Stimulated activated naive CD8-positive, alpha-beta T cell treated with anti-CD3 and anti-CD28 coated beads, Interleukin-15, Interleukin-2, amounts not matched to agents 100 ng/mL and 50 ng/mL, for 24 hours (primary cell): ENCODE measurements around the gene ACTL7A.

Experiments used
- H3K27ac Mint-ChIP-seq: one replicate; pipeline ENCODE4 v1.8.0; 2021; ENCODE audit warnings: mild to moderate bottlenecking, mixed read lengths
- H3K27me3 Mint-ChIP-seq: one replicate; pipeline ENCODE4 v1.8.0; 2021; ENCODE audit warnings: mixed read lengths
- H3K36me3 Mint-ChIP-seq: one replicate; pipeline ENCODE4 v1.8.0; 2021; ENCODE audit warnings: low read depth, mixed read lengths
- H3K4me1 Mint-ChIP-seq: one replicate; pipeline ENCODE4 v1.8.0; 2021; ENCODE audit warnings: low read depth, mixed read lengths
- H3K4me3 Mint-ChIP-seq: one replicate; pipeline ENCODE4 v1.8.0; 2021; ENCODE audit warnings: mild to moderate bottlenecking, mixed read lengths
- H3K9me3 Mint-ChIP-seq: one replicate; pipeline ENCODE4 v1.8.0; 2021; ENCODE audit warnings: mixed read lengths

Gene ACTL7A, protein sequence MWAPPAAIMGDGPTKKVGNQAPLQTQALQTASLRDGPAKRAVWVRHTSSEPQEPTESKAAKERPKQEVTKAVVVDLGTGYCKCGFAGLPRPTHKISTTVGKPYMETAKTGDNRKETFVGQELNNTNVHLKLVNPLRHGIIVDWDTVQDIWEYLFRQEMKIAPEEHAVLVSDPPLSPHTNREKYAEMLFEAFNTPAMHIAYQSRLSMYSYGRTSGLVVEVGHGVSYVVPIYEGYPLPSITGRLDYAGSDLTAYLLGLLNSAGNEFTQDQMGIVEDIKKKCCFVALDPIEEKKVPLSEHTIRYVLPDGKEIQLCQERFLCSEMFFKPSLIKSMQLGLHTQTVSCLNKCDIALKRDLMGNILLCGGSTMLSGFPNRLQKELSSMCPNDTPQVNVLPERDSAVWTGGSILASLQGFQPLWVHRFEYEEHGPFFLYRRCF

DNA sequence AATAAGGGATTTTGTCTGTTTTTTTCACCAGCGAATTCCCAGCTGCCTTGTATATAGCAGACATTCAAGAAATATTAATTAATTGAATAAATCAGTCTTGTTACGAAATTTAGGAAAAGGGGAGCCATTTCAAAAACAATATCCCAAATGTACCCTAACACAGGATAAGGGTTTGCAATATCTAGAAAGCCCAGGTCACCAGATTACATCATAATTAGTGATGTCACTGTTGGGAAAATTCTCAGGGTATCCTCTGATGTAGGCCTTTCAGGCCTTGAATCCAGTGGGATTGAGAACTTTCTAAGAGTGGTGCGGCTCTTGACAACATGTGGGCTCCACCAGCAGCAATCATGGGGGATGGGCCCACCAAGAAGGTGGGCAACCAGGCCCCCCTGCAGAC, at the start of gene ACTL7A:
Gene ACTL7A, plus strand, starts transcription at position 270 of the 400 bp plus-strand sequence. Its CDS starts 57 bp downstream, at position 327.
- H3K4me3 Mint-ChIP-seq = no peak within 1 kb of the TSS
- H3K9me3 Mint-ChIP-seq = no peaks in the 10 kb centered on the region
- peaks cover 6% of the 10 kb centered on the region for H3K4me1 Mint-ChIP-seq
- H3K36me3 Mint-ChIP-seq = peaks cover under 1% of the 10 kb centered on the region
- peak within 1 kb of the TSS; percentile 46 for H3K27ac Mint-ChIP-seq
- H3K27me3 Mint-ChIP-seq = no peaks in the 10 kb centered on the region

DNA sequence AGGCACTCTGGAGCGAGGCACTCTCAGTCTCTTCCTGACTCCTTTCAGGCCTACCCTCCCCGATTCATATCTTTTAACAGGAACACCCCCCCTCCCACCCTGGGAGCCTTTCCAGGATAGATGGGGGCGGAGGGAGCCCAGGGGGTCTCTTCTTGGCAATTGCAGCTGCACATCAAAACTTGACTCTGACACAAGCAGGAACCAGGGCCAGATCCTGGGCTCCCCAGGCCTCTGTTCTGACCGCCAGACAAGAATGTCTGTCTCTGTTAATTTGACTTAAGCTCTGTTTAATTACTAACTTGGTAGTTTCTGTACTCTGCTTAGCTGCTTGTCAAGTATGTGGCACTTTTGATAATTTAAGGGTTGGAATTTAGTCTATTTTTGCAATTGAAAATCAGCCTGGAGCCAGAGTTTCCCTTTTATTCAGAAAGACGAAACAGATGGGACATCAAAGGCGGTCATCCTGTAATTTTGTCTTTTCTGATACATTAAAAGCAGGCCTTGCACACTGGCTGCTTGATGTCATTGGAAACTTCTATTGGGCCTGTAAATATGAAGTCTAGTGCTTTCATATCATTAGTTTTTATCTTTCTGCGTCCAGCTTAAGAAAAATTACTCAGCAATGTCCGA, 49.6 kb upstream of the ACTL7A start:
- no peaks in the 10 kb centered on the region for H3K36me3 Mint-ChIP-seq
- peaks cover 15% of the 10 kb centered on the region for H3K27me3 Mint-ChIP-seq
- no peaks in the 10 kb centered on the region for H3K9me3 Mint-ChIP-seq
- H3K27ac Mint-ChIP-seq = no peak overlapping the region
- peaks cover 12% of the 10 kb centered on the region for H3K4me1 Mint-ChIP-seq
- no peak overlapping the region for H3K4me3 Mint-ChIP-seq

DNA sequence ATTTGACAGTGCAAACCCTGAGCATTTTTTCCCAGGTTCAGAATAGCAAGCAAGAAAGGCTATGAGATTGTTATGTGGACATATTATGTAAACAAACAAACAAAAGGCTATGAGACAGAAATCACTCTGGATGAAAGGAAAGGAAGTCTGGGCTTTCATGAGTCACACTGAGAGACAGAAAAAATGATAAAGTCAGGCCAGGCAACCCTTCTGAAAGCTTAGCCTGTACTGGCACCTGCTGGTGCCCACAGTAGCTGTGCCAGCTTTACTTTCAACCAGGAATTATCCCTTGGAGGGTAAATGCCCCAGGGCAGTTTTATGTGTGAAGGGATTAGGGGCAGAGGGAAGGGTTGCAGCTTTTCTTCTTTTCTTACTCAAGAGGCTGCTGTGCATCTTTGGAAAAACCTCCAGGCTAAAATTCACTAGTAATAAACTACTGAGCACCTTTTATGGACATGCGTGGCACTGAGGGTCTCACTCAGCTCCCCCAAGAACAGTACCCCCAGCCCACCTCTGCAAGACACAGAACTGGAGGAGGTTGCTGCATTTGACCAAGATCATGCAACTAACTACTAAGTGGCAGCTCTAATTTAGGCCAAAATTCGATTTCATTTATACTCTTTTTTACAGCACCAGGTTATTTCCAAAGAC, 48.0 kb upstream of the ACTL7A start:
- Mint-ChIP-seq H3K4me3 (no peak overlapping the region), H3K4me1 (peaks cover 17% of the 10 kb centered on the region), H3K9me3 (no peaks in the 10 kb centered on the region), H3K36me3 (no peaks in the 10 kb centered on the region), H3K27me3 (peaks cover 21% of the 10 kb centered on the region), H3K27ac (no peak overlapping the region)

DNA sequence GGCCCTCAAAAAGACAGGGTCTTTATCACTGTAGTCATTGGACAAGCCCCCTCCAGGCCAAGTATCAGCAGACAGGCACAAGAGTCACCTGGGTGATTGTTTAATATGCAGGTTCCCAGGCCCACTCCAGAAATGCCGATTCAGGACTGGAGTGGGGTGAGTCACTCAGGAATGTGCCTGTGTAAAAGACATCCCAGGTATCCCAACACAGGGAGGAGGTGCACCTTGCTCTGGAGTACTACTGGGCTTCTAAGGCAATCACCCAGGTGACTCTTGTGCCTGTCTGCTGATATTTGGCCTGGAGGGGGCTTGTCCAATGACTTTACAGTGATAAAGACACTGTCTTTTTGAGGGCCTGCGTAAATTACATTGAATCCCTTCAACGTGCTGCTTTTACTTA, 46.9 kb upstream of the ACTL7A start:
- Mint-ChIP-seq H3K27ac (no peak overlapping the region), H3K4me1 (peaks cover 17% of the 10 kb centered on the region), H3K9me3 (no peaks in the 10 kb centered on the region), H3K4me3 (no peak overlapping the region), H3K36me3 (no peaks in the 10 kb centered on the region), H3K27me3 (peaks cover 21% of the 10 kb centered on the region)

DNA sequence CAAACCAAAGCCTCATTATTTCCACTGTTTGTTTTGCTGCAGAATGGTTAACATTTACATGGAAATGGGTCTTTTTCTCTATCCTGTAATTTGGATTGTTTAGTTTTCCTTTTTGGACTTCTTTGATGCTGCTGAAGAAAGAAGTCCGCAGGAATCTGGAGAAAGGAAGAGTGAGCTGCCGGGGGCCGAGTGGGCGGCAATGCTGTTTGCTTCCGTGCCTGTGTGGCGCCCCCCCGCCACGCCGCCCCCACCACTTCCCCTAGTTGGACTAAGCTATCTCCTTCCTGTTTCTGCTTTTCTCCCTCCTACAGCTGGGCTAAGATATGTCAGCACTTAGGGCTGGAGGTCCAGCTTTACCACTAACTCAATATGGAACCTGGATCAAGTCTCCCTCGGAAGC, 46.0 kb upstream of the ACTL7A start:
- Mint-ChIP-seq H3K27ac (peak overlapping the region; percentile 46), H3K27me3 (peaks cover 18% of the 10 kb centered on the region), H3K36me3 (no peaks in the 10 kb centered on the region), H3K9me3 (no peaks in the 10 kb centered on the region), H3K4me3 (no peak overlapping the region), H3K4me1 (peaks cover 17% of the 10 kb centered on the region)

DNA sequence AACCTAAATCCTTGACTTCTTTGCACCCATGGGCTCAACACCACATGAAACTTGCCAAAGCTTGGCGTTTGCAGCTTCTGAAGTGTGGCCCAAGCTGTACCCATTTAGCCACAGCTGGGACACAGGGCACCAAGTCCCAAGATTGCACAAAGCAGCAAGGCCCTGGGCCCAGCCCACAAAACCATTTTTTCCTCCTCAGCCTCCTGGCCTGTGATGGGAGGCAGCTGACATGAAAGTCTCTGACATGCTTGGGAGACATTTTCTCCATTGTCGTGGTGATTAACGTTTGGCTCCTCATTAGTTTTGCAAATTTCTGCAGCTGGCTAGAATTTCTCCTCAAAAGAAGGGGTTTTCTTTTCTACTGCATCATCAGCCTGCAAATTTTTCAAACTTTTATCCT, 38.2 kb upstream of the ACTL7A start:
- H3K4me3 Mint-ChIP-seq = no peak overlapping the region
- no peak overlapping the region for H3K27ac Mint-ChIP-seq
- H3K36me3 Mint-ChIP-seq = no peaks in the 10 kb centered on the region
- H3K27me3 Mint-ChIP-seq = peaks cover 21% of the 10 kb centered on the region
- peaks cover 27% of the 10 kb centered on the region for H3K9me3 Mint-ChIP-seq
- peaks cover 1% of the 10 kb centered on the region for H3K4me1 Mint-ChIP-seq

DNA sequence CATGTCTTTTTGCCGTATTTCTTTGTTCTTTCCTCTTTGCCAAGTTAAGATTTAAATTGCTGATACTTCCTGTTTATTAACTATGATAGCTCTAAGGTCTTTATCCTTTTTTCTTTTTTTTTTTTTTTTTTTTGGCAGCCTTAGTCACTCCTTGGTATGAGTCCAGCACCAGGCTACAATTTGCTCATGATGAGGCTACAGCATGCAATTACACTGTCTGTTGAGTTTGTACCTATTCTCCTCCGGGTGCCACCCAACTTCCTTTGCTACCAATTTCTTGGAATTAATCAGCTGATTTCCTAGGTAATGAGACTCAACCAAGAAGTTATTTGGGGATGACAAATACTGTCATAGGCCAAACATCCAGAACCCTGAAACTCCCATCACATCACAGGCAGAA, 31.8 kb upstream of the ACTL7A start:
- Mint-ChIP-seq H3K36me3 (no peaks in the 10 kb centered on the region), H3K27ac (no peak overlapping the region), H3K4me1 (peaks cover 6% of the 10 kb centered on the region), H3K27me3 (peaks cover 14% of the 10 kb centered on the region), H3K4me3 (no peak overlapping the region), H3K9me3 (no peaks in the 10 kb centered on the region)

DNA sequence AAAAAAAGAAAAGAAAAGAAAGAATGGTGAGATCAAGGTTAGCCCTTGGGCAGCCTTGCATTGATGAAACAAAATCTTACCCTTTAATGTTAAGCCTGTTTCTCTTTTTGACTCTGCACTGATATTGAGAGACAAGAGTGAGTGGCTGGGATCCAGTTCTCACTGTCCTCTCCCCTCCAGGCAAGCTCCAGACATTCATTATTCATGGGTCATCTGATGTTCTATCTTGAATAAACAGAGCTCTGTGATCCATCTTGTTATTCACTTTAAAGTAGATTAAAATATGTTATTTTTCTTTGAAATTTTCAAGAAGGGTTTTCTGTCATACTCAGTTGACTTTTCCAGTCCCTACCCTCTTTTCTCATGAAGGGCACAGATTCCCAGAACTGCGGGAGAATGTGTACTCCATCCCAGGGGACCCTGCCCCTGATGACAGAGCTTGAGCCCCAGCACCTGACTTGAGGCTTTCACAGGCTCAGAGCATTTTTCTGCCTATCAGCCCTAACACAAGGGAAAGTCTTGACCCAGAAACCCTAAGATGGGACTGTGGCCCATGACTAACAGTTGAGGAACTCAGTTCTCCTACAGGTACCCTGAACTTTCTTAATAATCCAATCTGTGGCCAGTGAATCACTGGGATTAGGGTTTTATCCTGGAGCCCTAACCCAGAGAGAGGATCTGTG, 30.4 kb upstream of the ACTL7A start:
- H3K4me1 Mint-ChIP-seq = peaks cover 11% of the 10 kb centered on the region
- no peaks in the 10 kb centered on the region for H3K9me3 Mint-ChIP-seq
- peaks cover 4% of the 10 kb centered on the region for H3K27me3 Mint-ChIP-seq
- H3K36me3 Mint-ChIP-seq = no peaks in the 10 kb centered on the region
- H3K27ac Mint-ChIP-seq = no peak overlapping the region
- H3K4me3 Mint-ChIP-seq = no peak overlapping the region

DNA sequence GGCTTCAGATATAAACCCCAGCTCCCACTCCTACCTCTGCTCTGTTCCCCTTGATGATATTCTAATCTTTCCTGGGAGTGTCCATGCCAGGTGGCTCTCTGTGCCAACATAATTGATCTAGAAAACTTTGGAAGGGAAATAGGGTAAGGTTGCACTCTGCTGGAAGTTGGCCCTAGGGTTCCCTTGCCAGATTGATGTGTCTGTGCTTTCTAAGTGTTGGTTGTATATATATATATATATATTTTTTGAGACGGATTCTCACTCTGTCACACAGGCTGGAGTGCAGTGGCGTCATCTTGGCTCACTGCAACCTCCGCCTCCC, 29.9 kb upstream of the ACTL7A start:
- Mint-ChIP-seq H3K36me3 (no peaks in the 10 kb centered on the region), H3K27me3 (peaks cover 3% of the 10 kb centered on the region), H3K4me3 (no peak overlapping the region), H3K9me3 (no peaks in the 10 kb centered on the region), H3K4me1 (peaks cover 11% of the 10 kb centered on the region), H3K27ac (no peak overlapping the region)

DNA sequence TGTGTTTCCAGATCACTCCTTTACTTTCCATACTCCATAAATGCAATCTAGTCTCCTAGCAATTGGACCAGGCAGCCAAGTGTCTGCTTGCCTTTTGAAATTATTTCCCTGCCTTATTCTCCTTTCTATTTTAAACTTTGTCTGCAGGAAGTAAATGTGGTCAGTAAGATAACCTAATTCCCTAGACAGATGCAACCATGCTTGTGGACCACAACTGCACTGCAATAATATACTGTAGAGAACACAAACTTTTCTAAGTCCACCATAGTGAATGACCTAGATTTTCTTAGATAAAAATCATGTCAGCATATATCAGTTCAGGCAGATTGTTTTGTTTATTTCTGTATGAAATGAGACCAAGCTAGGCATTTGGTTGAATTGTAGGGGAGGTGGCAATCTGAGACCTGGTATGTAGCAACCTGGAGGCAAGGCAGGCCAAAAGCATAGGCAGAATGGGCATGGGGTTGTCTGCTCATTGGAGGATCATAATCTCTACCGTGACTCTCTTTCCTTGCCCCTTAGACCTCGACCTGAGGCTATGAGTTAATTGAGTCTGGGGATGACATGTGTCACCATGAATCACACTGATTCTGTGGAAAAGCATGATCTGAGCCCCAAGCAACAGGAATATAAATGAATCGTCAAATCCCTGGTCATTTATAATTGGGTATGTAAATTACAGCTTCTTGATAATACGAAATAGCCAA, 27.0 kb upstream of the ACTL7A start:
- Mint-ChIP-seq H3K4me3 (no peak overlapping the region), H3K4me1 (peaks cover 11% of the 10 kb centered on the region), H3K27ac (no peak overlapping the region), H3K27me3 (no peaks in the 10 kb centered on the region), H3K9me3 (no peaks in the 10 kb centered on the region), H3K36me3 (no peaks in the 10 kb centered on the region)

DNA sequence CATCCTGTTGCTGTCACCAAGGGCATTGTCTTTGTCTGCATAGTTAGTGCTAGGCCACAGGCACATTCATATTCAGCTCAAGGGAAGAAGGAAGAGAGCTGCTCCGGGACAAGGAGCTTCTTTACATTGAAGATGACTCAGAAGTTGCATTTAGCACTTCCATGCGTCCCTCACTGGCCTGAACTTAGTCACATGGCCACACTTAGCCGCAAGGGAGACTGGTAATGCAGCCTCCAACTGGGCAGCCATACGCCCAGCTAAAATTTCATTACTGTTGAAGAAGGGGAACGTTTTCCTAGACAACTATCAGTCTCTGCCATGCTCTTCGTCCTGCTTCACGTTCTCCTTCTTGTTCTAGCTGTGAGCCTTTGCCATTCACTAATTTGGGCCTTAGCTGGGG, 26.2 kb upstream of the ACTL7A start:
- Mint-ChIP-seq H3K4me3 (no peak overlapping the region), H3K9me3 (no peaks in the 10 kb centered on the region), H3K27ac (no peak overlapping the region), H3K4me1 (peaks cover 11% of the 10 kb centered on the region), H3K27me3 (no peaks in the 10 kb centered on the region), H3K36me3 (no peaks in the 10 kb centered on the region)

DNA sequence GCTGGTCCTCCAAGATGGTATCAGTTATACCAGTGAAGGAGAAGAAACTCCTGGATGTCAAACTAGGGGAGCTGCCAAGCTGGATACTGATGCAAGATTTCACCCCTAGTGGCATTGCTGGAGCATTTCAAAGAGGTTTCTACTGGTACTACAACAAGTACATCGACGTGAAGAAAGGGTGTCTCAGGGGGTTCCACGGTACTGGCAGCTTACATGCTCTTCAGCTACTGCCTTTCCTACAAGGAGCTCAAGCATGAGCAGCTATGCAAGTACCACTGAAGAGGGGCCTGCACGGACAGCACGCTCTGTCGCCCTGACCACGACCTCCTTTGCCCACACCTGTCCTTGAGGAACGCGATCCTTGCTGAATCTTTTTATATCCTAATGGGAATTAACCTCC, 25.7 kb upstream of the ACTL7A start:
- H3K36me3 Mint-ChIP-seq = no peaks in the 10 kb centered on the region
- no peaks in the 10 kb centered on the region for H3K27me3 Mint-ChIP-seq
- no peaks in the 10 kb centered on the region for H3K9me3 Mint-ChIP-seq
- peaks cover 11% of the 10 kb centered on the region for H3K4me1 Mint-ChIP-seq
- H3K4me3 Mint-ChIP-seq = no peak overlapping the region
- H3K27ac Mint-ChIP-seq = no peak overlapping the region

DNA sequence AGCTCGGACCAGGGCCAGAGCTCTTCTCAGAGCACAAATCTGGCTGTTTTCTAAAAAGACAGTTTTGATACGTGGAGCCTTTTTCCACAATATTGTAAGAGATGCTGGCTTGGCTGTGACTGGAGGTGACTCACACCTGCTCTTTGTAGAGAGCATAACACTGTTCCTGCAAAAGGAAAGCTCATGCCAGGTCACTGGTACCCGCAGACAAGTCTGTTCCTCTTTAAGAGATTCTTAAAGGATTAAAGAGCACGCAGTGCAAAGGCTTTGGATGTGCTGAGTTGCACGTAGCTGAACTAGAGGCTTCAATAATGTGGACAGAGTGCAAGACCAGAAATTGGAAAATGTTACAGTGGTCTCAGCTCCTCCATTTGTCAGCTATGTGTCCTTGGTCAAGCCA, 25.3 kb upstream of the ACTL7A start:
- H3K36me3 Mint-ChIP-seq = no peaks in the 10 kb centered on the region

DNA sequence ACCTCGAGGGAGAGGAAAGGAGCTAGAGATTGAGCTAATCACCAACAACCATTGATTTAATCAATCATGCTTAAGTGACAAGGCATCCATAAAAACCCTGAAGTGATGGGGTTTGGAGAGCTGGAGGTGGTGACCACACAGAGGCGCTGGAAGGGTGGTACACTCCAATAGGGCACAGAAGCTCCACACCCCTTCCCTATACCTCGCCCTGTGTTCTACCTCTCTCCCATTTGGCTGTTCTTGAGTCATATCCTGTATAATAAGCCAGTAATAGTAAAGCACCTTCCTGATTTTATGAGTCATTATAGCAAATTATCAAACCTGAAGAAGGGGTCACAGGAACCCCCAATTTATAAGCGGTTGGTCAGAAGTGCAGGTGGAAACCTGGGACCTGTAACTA, 24.5 kb upstream of the ACTL7A start:
- H3K27me3 Mint-ChIP-seq = no peaks in the 10 kb centered on the region
- H3K4me3 Mint-ChIP-seq = no peak overlapping the region
- peaks cover 16% of the 10 kb centered on the region for H3K4me1 Mint-ChIP-seq
- H3K9me3 Mint-ChIP-seq = no peaks in the 10 kb centered on the region
- no peak overlapping the region for H3K27ac Mint-ChIP-seq
- no peaks in the 10 kb centered on the region for H3K36me3 Mint-ChIP-seq

More for the DNA sequence above, 25.3 kb upstream of the ACTL7A start:
- Mint-ChIP-seq H3K4me3 (no peak overlapping the region), H3K27ac (no peak overlapping the region), H3K9me3 (no peaks in the 10 kb centered on the region), H3K4me1 (peaks cover 11% of the 10 kb centered on the region), H3K27me3 (no peaks in the 10 kb centered on the region)
